Pons (tissue), 1 donor: ENCODE data around the gene GLTP.
A peak's percentile ranks its signal among the peaks of the same experiment; 100 is the strongest.
"Not testable (repeated sequence)": the region's sequence is repeated elsewhere in the genome, so short reads cannot be mapped to it uniquely, and the experiment has no call there.

Source experiments
- DNase-seq: peaks from one replicate; pipeline ENCODE4 v3.0.0-alpha.2; 2016; ENCODE audit warnings: low spot score

The GLTP gene

GRCh38 chr12:109880043-109880931 is at the start of gene GLTP:
GLTP (minus strand) TSS chr12:109880541; CDS start chr12:109880374, 167 bp downstream.
- peak; percentile 84 for DNase-seq

GRCh38 chr12:109929326-109929725 is 49.0 kb upstream of the GLTP start:
- DNase-seq: not testable (repeated sequence)

- DNase-seq: no peak
These were observed 47.8 kb upstream of the GLTP start for GRCh38 chr12:109928058-109928656.

GRCh38 chr12:109927622-109928021 is 47.3 kb upstream of the GLTP start:
- DNase-seq: no peak

GRCh38 chr12:109926488-109927210 is 46.3 kb upstream of the GLTP start:
- no peak for DNase-seq

GRCh38 chr12:109926016-109926415 is 45.7 kb upstream of the GLTP start:
- DNase-seq: no peak

- no peak for DNase-seq
These were observed 45.0 kb upstream of the GLTP start for GRCh38 chr12:109925185-109925840.

- DNase-seq: no peak
These were observed 43.3 kb upstream of the GLTP start for GRCh38 chr12:109923481-109924245.

- DNase-seq: no peak
These were observed 42.7 kb upstream of the GLTP start for GRCh38 chr12:109923038-109923437.

GRCh38 chr12:109921982-109922381 is 41.6 kb upstream of the GLTP start:
- DNase-seq: no peak

GRCh38 chr12:109920261-109920780 is 40.0 kb upstream of the GLTP start:
- DNase-seq: no peak

GRCh38 chr12:109919456-109919855 is 39.1 kb upstream of the GLTP start:
- no peak for DNase-seq

- DNase-seq: no peak
These were observed 35.7 kb upstream of the GLTP start for GRCh38 chr12:109916045-109916444.

GRCh38 chr12:109915171-109916040 is 35.1 kb upstream of the GLTP start:
- DNase-seq: no peak

GRCh38 chr12:109914461-109914860 is 34.1 kb upstream of the GLTP start:
- no peak for DNase-seq

GRCh38 chr12:109912855-109913321 is 32.5 kb upstream of the GLTP start:
- no peak for DNase-seq

- DNase-seq: no peak
These were observed 30.6 kb upstream of the GLTP start for GRCh38 chr12:109910969-109911348.

GRCh38 chr12:109910254-109910968 is 30.1 kb upstream of the GLTP start:
- no peak for DNase-seq

- no peak for DNase-seq
These were observed 25.0 kb upstream of the GLTP start for GRCh38 chr12:109905301-109905700.
